Measurements from ENCODE around the gene TSPAN4. TPM values are rescaled to one million over a fixed set of nuclear protein-coding genes. Genes with fewer than 3 reads are reported as not detected.
A peak's percentile ranks its signal among the peaks of the same experiment; 100 is the strongest.

TSPAN4 gene
- total and polyA plus RNA-seq, 2 of the 13 experiments (the other 11 are each of a cell fraction or from before 2014, with no cell fraction given), result 31.7 to 68.3 TPM

DNA sequence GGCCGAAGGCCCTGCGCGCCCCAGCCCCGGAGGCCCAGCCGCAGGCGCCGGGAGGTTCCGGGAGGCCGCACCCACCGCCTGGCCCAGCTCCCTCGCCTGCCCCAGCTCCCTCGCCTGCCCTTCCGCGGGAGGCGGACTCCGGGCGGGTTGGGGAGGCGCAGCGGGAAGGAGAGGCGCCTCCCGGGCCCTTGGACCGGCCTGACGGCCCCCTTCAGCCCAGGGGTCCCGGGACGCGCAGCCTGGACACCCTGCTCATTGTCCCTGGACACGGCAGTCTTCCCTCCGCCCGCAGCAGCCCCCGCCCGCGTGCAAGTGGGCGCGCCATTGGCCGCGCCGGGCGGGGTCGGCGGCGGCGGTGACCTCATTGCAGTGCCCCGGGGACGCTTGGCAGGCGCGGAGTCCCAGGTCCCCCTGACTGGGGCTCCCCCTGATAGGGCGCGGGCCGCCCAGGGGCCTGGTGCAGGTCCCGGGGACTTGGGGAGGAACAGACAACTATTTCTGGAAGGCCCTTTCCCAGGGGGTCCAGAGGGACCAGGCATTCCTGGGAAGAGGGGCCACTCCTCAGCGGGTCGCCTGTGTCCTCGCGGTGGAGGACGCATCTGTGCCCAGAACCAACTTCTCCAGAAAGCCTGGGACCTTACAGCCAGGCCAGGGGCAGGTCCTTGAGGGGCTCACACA lies 9.4 kb upstream of the TSPAN4 start (continued):
- no peak for TF ChIP-seq ZNF607 (CRISPR knock-in tag; IDR thresholded peaks at IDR 0.05; ENCODE audit: borderline replicate concordance)
- TF ChIP-seq, protein P1, sequence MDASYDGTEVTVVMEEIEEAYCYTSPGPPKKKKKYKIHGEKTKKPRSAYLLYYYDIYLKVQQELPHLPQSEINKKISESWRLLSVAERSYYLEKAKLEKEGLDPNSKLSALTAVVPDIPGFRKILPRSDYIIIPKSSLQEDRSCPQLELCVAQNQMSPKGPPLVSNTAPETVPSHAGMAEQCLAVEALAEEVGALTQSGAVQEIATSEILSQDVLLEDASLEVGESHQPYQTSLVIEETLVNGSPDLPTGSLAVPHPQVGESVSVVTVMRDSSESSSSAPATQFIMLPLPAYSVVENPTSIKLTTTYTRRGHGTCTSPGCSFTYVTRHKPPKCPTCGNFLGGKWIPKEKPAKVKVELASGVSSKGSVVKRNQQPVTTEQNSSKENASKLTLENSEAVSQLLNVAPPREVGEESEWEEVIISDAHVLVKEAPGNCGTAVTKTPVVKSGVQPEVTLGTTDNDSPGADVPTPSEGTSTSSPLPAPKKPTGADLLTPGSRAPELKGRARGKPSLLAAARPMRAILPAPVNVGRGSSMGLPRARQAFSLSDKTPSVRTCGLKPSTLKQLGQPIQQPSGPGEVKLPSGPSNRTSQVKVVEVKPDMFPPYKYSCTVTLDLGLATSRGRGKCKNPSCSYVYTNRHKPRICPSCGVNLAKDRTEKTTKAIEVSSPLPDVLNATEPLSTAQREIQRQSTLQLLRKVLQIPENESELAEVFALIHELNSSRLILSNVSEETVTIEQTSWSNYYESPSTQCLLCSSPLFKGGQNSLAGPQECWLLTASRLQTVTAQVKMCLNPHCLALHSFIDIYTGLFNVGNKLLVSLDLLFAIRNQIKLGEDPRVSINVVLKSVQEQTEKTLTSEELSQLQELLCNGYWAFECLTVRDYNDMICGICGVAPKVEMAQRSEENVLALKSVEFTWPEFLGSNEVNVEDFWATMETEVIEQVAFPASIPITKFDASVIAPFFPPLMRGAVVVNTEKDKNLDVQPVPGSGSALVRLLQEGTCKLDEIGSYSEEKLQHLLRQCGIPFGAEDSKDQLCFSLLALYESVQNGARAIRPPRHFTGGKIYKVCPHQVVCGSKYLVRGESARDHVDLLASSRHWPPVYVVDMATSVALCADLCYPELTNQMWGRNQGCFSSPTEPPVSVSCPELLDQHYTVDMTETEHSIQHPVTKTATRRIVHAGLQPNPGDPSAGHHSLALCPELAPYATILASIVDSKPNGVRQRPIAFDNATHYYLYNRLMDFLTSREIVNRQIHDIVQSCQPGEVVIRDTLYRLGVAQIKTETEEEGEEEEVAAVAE (CRISPR knock-in tag; IDR thresholded peaks at IDR 0.05; ENCODE audit: borderline replicate concordance), result no peak
- TF ChIP-seq SETDB1 (CRISPR knock-in tag; IDR thresholded peaks at IDR 0.05; ENCODE audit: borderline replicate concordance), result no peak
- TF ChIP-seq BORCS8-MEF2B (CRISPR knock-in tag; IDR thresholded peaks at IDR 0.05), result no peak; the same call in 1 of the 2 replicates
- TF ChIP-seq IKZF1 (IDR thresholded peaks at IDR 0.05), result no peak
- TF ChIP-seq PHF21A (CRISPR knock-in tag; IDR thresholded peaks at IDR 0.05), result no peak
- TF ChIP-seq JUN (CRISPR knock-in tag; IDR thresholded peaks at IDR 0.05), result 0 out of 2 replicates have a peak, but pooled peaks have one; percentile 31
- TF ChIP-seq MXI1 (IDR thresholded peaks at IDR 0.05; ENCODE audit: borderline replicate concordance, low read depth, low read length), result no peak
- TF ChIP-seq ZNF430 (CRISPR knock-in tag; IDR thresholded peaks at IDR 0.05), result no peak
- TF ChIP-seq, protein P2, sequence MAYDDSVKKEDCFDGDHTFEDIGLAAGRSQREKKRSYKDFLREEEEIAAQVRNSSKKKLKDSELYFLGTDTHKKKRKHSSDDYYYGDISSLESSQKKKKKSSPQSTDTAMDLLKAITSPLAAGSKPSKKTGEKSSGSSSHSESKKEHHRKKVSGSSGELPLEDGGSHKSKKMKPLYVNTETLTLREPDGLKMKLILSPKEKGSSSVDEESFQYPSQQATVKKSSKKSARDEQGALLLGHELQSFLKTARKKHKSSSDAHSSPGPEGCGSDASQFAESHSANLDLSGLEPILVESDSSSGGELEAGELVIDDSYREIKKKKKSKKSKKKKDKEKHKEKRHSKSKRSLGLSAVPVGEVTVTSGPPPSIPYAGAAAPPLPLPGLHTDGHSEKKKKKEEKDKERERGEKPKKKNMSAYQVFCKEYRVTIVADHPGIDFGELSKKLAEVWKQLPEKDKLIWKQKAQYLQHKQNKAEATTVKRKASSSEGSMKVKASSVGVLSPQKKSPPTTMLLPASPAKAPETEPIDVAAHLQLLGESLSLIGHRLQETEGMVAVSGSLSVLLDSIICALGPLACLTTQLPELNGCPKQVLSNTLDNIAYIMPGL (CRISPR knock-in tag; IDR thresholded peaks at IDR 0.05; ENCODE audit: borderline replicate concordance in 1 of 2, low read depth in 1 of 2), result peak in 1 of 2 experiments; percentile 39; a peak in 1 of 4 replicates
- TF ChIP-seq ATAD3A (CRISPR knock-in tag; IDR thresholded peaks at IDR 0.05), result no peak
- TF ChIP-seq ZNF547 (CRISPR knock-in tag; IDR thresholded peaks at IDR 0.05), result no peak
- TF ChIP-seq TOPORS (CRISPR knock-in tag; IDR thresholded peaks at IDR 0.05), result no peak
- TF ChIP-seq ZNF746 (CRISPR knock-in tag; IDR thresholded peaks at IDR 0.05), result no peak
- TF ChIP-seq ZNF350 (CRISPR knock-in tag; IDR thresholded peaks at IDR 0.05; ENCODE audit: borderline replicate concordance, low read depth), result no peak
- TF ChIP-seq KMT2A (CRISPR knock-in tag; IDR thresholded peaks at IDR 0.05), result no peak
- no peak; the same call in 1 of the 2 replicates for TF ChIP-seq GABPB1 (CRISPR knock-in tag; IDR thresholded peaks at IDR 0.05)
- no peak for TF ChIP-seq PITX1 (CRISPR knock-in tag; IDR thresholded peaks at IDR 0.05)
- no peak for TF ChIP-seq ZFP90 (CRISPR knock-in tag; IDR thresholded peaks at IDR 0.05; ENCODE audit: borderline replicate concordance)
